ENCODE results near the gene CAB39L.

CAB39L gene

GRCh38 chr13:49395878-49396380 is 47.9 kb downstream of the CAB39L start:
- no peak for DNase-seq

- DNase-seq = no peak
Measured at GRCh38 chr13:49395451-49395865, 48.4 kb downstream of the CAB39L start.

- no peak for DNase-seq
Measured at GRCh38 chr13:49388091-49388635, 55.7 kb downstream of the CAB39L start.

GRCh38 chr13:49386664-49387063 is 57.2 kb downstream of the CAB39L start:
- DNase-seq = no peak

- no peak for DNase-seq
Measured at GRCh38 chr13:49376121-49376520, 67.7 kb downstream of the CAB39L start.

- no peak for DNase-seq
Measured at GRCh38 chr13:49374585-49375290, 69.1 kb downstream of the CAB39L start.

GRCh38 chr13:49373716-49374115 is 70.1 kb downstream of the CAB39L start:
- DNase-seq = no peak

- no peak for DNase-seq
Measured at GRCh38 chr13:49371943-49372613, 71.8 kb downstream of the CAB39L start.

GRCh38 chr13:49370371-49370770 is 73.5 kb downstream of the CAB39L start:
- no peak for DNase-seq

GRCh38 chr13:49369866-49370265 is 74.0 kb downstream of the CAB39L start:
- DNase-seq = no peak

GRCh38 chr13:49368688-49369087 is 75.2 kb downstream of the CAB39L start:
- DNase-seq = no peak

- DNase-seq = no peak
Measured at GRCh38 chr13:49367640-49368422, 76.0 kb downstream of the CAB39L start.

GRCh38 chr13:49366841-49367240 is 77.0 kb downstream of the CAB39L start:
- DNase-seq = no peak

GRCh38 chr13:49357694-49358093 is 86.2 kb downstream of the CAB39L start:
- no peak for DNase-seq

- DNase-seq = no peak
Measured at GRCh38 chr13:49356223-49356622, 87.6 kb downstream of the CAB39L start.

GRCh38 chr13:49354719-49355118 is 89.1 kb downstream of the CAB39L start:
- DNase-seq = no peak

- DNase-seq = no peak
Measured at GRCh38 chr13:49353908-49354307, 90.0 kb downstream of the CAB39L start.

GRCh38 chr13:49351871-49352270 is 92.0 kb downstream of the CAB39L start:
- DNase-seq = no peak

GRCh38 chr13:49348751-49349150 is 95.1 kb downstream of the CAB39L start:
- no peak for DNase-seq

- DNase-seq = no peak
Measured at GRCh38 chr13:49347650-49348385, 96.0 kb downstream of the CAB39L start.

GRCh38 chr13:49346460-49346859 is 97.4 kb downstream of the CAB39L start:
- no peak for DNase-seq

GRCh38 chr13:49343731-49344130 is 100.1 kb downstream of the CAB39L start:
- no peak for DNase-seq

GRCh38 chr13:49343255-49343654 is 100.6 kb downstream of the CAB39L start:
- no peak for DNase-seq
